GM21825 (cell line): ENCODE measurements around the gene BICDL1.

Experiments
- ATAC-seq: cut with Tn5 transposase; IDR thresholded peaks from one replicate; pipeline ENCODE4 v1.9.1; 2021; ENCODE audit warnings: mild to moderate bottlenecking, moderate library complexity; ENCODE audit not compliant: unreplicated experiment

Gene BICDL1

GRCh38 chr12:120121766-120122293, 132.8 kb downstream of the BICDL1 start:
- peak; percentile 33 for ATAC-seq

DNA sequence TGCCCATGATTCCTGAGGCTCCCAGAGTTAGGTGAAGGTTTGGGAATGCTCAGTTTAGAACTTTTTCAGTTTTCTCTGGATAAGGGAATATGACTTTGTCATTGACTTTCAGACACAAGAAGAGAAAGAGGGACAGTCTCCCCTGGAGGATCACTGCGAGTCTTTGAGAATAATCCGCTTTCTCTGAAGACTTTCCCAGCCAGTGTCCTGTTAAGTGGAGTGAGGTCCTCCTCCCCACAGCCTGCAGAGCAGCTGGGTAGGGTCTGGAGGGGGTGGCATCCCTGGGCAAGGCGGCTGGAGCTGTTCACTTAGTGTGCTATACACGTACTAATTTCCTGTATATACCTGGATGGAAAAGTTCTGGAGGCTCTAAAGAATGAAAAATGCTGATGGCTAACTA, 136.0 kb downstream of the BICDL1 start:
- ATAC-seq, result no peak

DNA sequence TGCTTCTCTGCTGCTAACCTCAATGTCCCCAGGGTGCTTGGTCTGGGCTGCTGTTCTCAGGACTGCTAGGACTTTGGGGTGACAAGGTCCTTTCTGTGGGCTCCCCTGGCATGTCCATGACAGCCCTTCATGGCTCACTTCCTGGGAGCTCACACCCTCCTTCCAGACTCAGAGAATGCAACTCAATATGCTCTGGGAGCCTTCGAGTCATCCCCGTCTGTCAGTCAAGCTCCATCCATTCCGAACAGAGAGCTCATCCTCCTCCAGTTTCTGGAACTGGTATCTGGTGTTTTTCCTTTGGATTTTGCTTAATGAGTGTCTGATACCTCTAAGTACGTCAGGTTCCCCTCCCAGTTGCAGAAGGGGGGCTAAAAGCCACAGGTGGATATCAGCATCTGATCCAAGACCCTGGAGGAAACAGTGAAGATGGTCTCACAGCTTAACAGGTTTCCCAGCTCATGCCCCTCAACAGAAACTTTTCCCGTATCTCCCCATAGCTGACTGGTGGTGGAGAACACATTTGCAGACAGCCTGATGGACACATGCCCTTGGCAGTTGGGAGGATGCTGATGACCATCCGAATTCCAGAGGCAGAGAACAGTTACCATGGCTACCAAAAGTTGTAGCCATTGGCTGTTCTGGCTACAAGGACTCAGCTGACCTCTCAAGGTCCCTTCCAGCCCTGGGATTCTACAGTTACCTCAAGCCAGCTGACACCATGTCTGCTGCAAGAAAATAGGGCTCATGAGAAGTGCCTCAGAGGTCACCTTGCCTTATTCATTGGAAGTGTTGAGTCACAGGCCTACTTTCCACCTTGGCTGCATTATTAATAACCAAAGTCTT, 137.0 kb downstream of the BICDL1 start:
- ATAC-seq, result no peak

GRCh38 chr12:120126635-120127005, 137.6 kb downstream of the BICDL1 start:
- ATAC-seq, result no peak

DNA sequence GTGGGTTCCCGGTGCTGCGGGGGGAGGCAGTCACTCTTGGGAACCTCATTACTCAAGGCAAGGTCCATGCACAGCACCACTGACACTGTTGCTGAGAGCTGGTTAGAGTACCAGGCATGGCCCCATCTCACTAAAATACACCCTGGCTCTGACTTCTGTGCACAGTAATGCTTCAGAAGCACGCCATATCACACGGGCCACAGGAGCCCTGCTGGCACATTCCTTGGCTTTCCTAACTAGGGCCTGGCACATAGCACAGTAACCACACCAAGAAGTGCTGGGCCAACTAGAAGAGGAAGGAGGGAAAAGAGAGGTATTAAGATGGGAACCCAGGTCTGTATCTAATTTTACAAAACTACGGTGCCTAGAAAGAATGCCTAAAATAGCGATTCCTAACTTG, 141.0 kb downstream of the BICDL1 start:
- ATAC-seq, result no peak

DNA sequence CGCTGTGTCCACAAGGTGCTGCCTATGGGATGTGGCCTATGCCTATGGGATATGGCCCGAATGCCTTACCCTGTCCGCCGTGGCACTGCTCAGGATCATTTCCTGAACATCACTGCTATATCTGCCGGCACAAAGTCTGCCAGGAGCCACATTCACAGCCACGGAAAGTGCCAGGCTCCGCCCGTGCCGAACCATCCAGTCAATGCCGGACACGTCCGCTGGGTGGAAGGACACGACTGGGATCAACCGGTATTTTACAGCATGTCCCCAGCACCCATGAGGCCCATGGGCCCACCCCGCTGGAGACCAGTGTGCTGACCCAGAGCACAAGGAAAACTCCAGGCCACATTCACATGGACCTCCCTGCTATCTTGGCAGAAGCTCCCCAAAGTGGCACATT, 142.1 kb downstream of the BICDL1 start:
- no peak for ATAC-seq

DNA sequence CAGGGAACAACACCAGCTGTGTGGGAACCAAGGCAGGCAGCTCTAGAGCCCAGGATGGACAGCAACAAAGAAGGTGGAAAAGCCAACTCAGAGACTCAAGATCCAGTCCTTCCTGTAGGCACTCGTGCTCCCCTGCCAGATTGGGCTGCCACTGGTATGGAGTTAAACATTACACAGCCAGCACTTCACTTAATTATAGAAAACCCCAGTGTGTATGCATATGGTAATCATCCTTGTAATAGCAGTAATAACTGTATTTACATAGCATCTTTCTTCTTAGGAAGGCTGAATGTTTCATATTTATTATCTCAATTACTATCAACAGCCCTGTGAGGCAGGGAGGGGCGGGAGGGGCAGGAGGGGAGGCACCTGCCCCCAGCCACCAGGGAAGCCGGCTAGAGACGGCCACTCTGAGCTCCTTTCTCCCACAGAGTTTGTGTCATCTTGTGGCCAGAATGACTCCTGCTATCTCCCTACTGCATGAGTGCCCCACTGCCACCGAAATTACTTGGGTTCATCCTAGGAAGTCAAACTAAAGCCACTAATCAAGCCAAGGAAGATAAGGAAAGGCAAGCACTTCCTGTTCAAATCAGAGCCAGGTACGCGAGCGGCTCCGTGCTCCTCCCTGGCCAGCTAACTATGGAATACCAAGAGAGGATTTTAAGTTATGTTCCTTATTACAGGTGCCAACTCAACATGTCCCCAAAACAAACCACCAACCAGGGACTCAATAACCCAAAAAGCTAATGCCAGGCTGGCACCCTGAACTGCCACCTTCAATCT, 143.2 kb downstream of the BICDL1 start:
- ATAC-seq, result no peak

- ATAC-seq, result peak; percentile 89
Measured at GRCh38 chr12:120132863-120133385, 143.9 kb downstream of the BICDL1 start.

DNA sequence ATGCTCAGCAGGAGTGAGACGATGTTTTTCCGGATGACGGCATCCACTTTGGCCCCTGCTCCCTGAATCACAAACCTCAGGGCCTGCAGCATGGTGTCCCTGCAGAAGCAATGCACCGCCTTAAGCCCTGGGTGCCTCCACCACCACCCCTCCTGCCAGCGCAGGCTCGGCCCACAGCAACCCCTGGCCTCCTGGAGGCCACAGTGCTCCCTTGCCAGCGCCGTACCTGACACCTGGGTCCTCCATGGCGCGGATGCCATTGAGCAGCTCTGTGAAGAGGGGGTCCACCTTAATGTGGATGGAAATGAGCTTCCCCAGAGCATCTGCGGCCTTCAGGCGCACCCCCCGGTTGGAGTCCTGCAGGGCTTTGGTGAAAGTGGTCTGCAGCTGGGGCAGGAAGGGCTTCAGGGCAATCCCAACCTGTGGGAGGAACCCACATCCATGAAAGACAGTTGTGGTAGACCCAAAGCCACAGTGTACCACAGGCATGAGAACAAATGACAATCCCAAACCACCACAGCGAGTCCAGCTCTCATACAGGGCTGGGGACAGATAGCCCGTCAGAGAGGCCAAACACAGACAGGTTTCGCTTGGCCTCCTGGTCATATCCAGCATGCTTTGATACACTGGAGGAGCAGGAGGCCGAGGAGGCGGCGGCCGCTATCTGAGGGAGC, 145.4 kb downstream of the BICDL1 start:
- no peak for ATAC-seq

DNA sequence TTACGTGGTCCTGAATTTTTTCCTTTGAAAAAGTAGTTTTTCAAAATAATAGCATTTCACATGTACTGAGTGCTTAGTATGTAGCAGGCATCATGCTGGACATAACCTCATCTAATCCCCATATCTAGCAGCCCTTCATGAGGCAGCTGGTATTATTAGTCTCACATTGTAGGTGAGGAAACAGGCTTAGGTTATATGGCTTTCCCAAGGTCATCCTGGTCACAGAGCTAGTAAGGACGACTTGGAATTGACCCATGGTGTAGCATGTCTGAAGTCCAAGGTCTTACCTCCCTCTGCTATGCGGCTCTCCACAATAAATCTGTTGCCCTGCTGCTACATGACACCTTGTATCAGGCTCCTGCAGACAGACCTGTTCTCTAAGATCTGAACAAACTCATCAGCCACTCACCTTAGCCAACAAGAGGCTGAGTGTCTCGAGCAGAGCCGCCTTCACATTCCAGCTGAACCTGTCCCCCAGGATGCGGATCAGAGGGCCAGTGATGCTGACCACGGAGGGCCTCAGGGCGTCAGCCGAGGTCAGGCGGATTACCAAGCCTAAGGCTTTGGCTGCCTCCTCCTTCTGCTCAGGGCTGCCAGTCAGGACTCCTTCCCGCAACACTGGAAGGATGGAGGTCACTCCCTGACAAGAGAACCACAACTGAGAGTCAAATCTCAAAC, 147.2 kb downstream of the BICDL1 start:
- ATAC-seq, result no peak

DNA sequence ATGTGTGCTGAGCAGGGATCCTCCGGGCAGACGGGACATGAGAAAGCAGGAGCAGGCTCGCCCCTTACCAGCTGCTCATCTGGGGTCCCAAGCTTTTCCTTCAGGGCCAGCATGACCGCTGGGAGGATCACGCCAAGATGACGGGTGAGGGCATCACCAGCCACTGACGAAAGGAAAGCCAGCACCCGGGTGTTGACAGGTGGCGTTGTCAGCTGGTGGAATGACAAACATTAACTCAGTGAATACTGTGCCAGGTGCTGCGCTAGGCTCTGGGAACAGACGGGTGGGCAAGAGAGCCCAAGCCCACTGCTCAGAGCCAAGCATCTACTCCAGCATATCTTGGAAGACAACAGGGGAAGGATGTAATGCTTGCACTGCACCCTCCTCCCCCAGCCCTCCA, 148.8 kb downstream of the BICDL1 start:
- ATAC-seq, result no peak

GRCh38 chr12:120138366-120138765, 149.3 kb downstream of the BICDL1 start:
- ATAC-seq, result no peak

DNA sequence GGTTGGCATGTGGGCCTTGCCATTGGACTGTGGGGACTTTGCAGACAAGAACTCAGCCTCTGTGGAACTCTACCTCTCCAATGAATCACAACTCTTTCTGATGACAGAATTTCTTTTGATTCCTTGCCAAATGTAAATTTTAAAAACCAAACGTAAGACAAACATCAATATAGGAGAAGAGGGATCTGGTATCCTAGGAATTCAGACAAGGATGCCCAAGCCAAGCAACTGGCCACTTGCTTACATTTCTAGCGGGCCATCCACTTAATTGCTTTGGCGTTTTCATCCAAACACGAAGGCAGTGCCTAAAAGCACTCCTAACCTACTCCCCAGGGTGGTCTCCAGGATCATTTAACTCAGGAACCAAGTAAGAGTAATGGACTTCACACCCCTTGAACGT, 150.9 kb downstream of the BICDL1 start:
- ATAC-seq, result no peak

DNA sequence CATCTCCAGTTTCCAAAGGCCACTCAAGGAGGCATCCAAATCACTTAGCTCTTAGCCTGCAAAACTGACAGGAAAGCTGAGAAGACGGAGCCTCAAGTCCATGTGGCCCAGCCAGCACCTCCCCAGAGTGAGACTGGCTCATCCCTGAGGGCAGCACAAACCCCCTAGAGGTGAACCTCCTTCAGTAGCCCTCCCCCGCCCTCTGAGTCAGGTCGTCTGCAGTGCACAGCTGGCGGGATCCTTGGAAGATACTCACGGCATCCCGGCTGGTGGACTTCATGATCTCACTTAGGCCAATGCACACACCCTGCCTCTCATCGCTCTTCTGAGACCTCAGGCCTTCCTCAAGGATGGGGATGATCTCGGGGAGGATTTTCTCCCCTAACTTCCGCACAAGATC, 151.6 kb downstream of the BICDL1 start:
- no peak for ATAC-seq

GRCh38 chr12:120141336-120141735, 152.3 kb downstream of the BICDL1 start:
- no peak for ATAC-seq

GRCh38 chr12:120142231-120142877, 153.3 kb downstream of the BICDL1 start:
- ATAC-seq, result no peak
